ENCODE results near the gene RNLS.

The RNLS gene

DNA sequence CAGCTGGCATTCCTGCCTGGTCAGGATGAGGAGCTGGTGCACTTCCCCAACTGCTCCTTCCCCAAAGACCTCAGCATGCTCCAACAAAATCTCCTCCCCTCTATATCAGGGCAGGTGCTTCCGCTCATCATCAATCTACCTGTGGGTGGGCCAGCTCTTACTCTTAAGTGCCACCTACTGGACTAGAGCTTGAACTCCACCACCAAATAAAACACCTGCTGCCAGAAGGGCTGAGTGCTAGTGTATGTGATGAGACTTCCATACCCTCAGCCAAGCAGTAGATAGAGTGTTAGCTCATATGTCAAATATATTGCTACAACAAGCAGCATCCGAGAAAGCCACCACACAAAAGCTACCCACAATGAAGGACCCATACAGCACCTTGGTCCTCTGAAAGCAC, 264.3 kb downstream of the RNLS start (continued):
- no peak for TF ChIP-seq TOX (CRISPR knock-in tag; IDR thresholded peaks at IDR 0.05; ENCODE audit: borderline replicate concordance)
- no peak for TF ChIP-seq ZFP30 (CRISPR knock-in tag; IDR thresholded peaks at IDR 0.05)
- no peak for TF ChIP-seq ZFP3 (CRISPR knock-in tag; IDR thresholded peaks at IDR 0.05)
- TF ChIP-seq ISL1 (CRISPR knock-in tag; IDR thresholded peaks at IDR 0.05): no peak
- TF ChIP-seq PPARA (CRISPR knock-in tag; IDR thresholded peaks at IDR 0.05; ENCODE audit: borderline replicate concordance): no peak

DNA sequence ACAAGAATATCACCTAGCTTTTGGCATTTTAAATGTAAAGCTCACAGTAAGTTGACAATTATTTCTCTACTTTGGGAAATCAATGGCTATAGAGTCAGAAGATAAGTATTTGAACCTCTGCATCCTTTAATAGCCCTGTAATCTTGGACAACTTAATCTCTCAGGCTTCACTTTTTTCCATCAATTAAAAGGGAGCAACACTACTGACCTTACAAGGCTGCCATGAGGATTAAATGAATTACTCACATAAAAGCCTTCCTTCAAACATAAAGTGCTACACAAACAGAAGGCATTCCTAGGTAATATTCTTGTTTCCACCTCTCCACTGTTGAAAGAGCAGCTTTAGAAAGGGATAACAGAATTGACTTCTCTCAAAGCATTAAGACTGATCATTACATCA, 266.0 kb downstream of the RNLS start:
- no peak for TF ChIP-seq TCF4 (CRISPR knock-in tag; IDR thresholded peaks at IDR 0.05; ENCODE audit: borderline replicate concordance)
- TF ChIP-seq BACH2 (CRISPR knock-in tag; IDR thresholded peaks at IDR 0.05; ENCODE audit: borderline replicate concordance): no peak
- no peak for TF ChIP-seq TOX (CRISPR knock-in tag; IDR thresholded peaks at IDR 0.05; ENCODE audit: borderline replicate concordance)
- no peak for TF ChIP-seq CSDC2 (CRISPR knock-in tag; IDR thresholded peaks at IDR 0.05)
- TF ChIP-seq, protein P1, sequence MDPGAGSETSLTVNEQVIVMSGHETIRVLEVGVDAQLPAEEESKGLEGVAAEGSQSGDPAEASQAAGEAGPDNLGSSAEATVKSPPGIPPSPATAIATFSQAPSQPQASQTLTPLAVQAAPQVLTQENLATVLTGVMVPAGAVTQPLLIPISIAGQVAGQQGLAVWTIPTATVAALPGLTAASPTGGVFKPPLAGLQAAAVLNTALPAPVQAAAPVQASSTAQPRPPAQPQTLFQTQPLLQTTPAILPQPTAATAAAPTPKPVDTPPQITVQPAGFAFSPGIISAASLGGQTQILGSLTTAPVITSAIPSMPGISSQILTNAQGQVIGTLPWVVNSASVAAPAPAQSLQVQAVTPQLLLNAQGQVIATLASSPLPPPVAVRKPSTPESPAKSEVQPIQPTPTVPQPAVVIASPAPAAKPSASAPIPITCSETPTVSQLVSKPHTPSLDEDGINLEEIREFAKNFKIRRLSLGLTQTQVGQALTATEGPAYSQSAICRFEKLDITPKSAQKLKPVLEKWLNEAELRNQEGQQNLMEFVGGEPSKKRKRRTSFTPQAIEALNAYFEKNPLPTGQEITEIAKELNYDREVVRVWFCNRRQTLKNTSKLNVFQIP (CRISPR knock-in tag; IDR thresholded peaks at IDR 0.05; ENCODE audit: borderline replicate concordance, low read depth): no peak
- no peak for TF ChIP-seq TSHZ2 (CRISPR knock-in tag; IDR thresholded peaks at IDR 0.05)
- no peak for TF ChIP-seq ZNF8 (CRISPR knock-in tag; IDR thresholded peaks at IDR 0.05)
- TF ChIP-seq ZNF70 (CRISPR knock-in tag; IDR thresholded peaks at IDR 0.05): no peak
- TF ChIP-seq ARNTL (CRISPR knock-in tag; IDR thresholded peaks at IDR 0.05; ENCODE audit: borderline replicate concordance, low read depth): no peak
- no peak for TF ChIP-seq GLIS3 (CRISPR knock-in tag; IDR thresholded peaks at IDR 0.05)
- no peak for TF ChIP-seq ZFP30 (CRISPR knock-in tag; IDR thresholded peaks at IDR 0.05)
- TF ChIP-seq, protein P2, sequence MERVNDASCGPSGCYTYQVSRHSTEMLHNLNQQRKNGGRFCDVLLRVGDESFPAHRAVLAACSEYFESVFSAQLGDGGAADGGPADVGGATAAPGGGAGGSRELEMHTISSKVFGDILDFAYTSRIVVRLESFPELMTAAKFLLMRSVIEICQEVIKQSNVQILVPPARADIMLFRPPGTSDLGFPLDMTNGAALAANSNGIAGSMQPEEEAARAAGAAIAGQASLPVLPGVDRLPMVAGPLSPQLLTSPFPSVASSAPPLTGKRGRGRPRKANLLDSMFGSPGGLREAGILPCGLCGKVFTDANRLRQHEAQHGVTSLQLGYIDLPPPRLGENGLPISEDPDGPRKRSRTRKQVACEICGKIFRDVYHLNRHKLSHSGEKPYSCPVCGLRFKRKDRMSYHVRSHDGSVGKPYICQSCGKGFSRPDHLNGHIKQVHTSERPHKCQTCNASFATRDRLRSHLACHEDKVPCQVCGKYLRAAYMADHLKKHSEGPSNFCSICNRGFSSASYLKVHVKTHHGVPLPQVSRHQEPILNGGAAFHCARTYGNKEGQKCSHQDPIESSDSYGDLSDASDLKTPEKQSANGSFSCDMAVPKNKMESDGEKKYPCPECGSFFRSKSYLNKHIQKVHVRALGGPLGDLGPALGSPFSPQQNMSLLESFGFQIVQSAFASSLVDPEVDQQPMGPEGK (CRISPR knock-in tag; IDR thresholded peaks at IDR 0.05; ENCODE audit: borderline replicate concordance): no peak
- TF ChIP-seq ZC3H10 (CRISPR knock-in tag; IDR thresholded peaks at IDR 0.05): no peak

GRCh38 chr10:88316292-88316861, 266.7 kb downstream of the RNLS start:
- no peak for ATAC-seq
- no peak for TF ChIP-seq ZNF565 (CRISPR knock-in tag; conservative IDR thresholded peaks at IDR 0.05; ENCODE audit: low read depth)

More for the DNA sequence above, 266.0 kb downstream of the RNLS start:
- no peak for ATAC-seq

DNA sequence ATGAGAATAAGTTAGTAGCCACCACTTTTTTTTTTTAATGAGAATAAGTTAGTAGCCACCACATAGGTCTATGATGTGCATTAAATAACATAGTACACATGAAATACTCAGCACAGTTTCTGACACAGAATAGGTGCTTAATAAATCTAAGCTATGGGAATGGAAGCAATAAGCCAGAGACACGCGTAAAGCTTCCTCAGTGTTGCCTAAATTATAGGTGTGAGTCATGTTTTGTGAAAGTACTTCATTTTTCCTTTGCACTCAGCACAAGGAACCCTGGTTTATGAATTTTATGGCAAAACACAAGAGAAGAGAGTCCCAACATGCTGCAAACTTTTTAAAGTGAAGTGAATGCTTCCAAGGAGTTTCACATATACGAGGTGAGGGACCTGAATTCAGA, 267.4 kb downstream of the RNLS start:
- no peak for ATAC-seq
- TF ChIP-seq, protein P1 (CRISPR knock-in tag; IDR thresholded peaks at IDR 0.05; ENCODE audit: borderline replicate concordance, low read depth): no peak
- TF ChIP-seq ZFP3 (CRISPR knock-in tag; IDR thresholded peaks at IDR 0.05): no peak
- no peak for TF ChIP-seq BACH2 (CRISPR knock-in tag; IDR thresholded peaks at IDR 0.05; ENCODE audit: borderline replicate concordance)
- TF ChIP-seq ZNF70 (CRISPR knock-in tag; IDR thresholded peaks at IDR 0.05): no peak
- TF ChIP-seq OSR1 (CRISPR knock-in tag; IDR thresholded peaks at IDR 0.05): no peak
- no peak for TF ChIP-seq ZC3H10 (CRISPR knock-in tag; IDR thresholded peaks at IDR 0.05)
- TF ChIP-seq ARNTL (CRISPR knock-in tag; IDR thresholded peaks at IDR 0.05; ENCODE audit: borderline replicate concordance, low read depth): no peak
- TF ChIP-seq, protein P3, sequence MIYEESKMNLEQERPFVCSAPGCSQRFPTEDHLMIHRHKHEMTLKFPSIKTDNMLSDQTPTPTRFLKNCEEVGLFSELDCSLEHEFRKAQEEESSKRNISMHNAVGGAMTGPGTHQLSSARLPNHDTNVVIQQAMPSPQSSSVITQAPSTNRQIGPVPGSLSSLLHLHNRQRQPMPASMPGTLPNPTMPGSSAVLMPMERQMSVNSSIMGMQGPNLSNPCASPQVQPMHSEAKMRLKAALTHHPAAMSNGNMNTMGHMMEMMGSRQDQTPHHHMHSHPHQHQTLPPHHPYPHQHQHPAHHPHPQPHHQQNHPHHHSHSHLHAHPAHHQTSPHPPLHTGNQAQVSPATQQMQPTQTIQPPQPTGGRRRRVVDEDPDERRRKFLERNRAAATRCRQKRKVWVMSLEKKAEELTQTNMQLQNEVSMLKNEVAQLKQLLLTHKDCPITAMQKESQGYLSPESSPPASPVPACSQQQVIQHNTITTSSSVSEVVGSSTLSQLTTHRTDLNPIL (CRISPR knock-in tag; IDR thresholded peaks at IDR 0.05; ENCODE audit: low read depth): no peak
- no peak for TF ChIP-seq CSRNP3 (CRISPR knock-in tag; IDR thresholded peaks at IDR 0.05)
- no peak for TF ChIP-seq ZNF565 (CRISPR knock-in tag; conservative IDR thresholded peaks at IDR 0.05; ENCODE audit: low read depth)
- no peak for TF ChIP-seq TCF4 (CRISPR knock-in tag; IDR thresholded peaks at IDR 0.05; ENCODE audit: borderline replicate concordance)
- no peak for TF ChIP-seq ZFP30 (CRISPR knock-in tag; IDR thresholded peaks at IDR 0.05)
- TF ChIP-seq TSHZ2 (CRISPR knock-in tag; IDR thresholded peaks at IDR 0.05): no peak
- no peak for TF ChIP-seq ZNF8 (CRISPR knock-in tag; IDR thresholded peaks at IDR 0.05)
- TF ChIP-seq CSDC2 (CRISPR knock-in tag; IDR thresholded peaks at IDR 0.05): no peak
- TF ChIP-seq TOX (CRISPR knock-in tag; IDR thresholded peaks at IDR 0.05; ENCODE audit: borderline replicate concordance): no peak
- TF ChIP-seq ISL1 (CRISPR knock-in tag; IDR thresholded peaks at IDR 0.05): no peak

All from SK-N-SH treated with all-trans-retinoic acid at 6 μM for 48 hours (cell line).